Hepatocyte (in vitro differentiated cells): ENCODE data around the gene SRP68. TPM values are rescaled to one million over a fixed set of nuclear protein-coding genes. Genes with fewer than 3 reads are reported as not detected.

Experiments
- DNase-seq: peaks from one replicate; pipeline ENCODE4 v3.0.0-alpha.2; 2016; ENCODE audit warnings: low spot score
- H2AFZ ChIP-seq: fragments of 200-600 bp; sonication (generic); 2 replicates; pipeline ENCODE4 v1.6.0; 2016; ENCODE audit warnings: antibody characterized with exemption, mild to moderate bottlenecking
- H3K27ac ChIP-seq: fragments of 200-600 bp; sonication (generic); 2 replicates; pipeline ENCODE4 v1.5.1; 2016; ENCODE audit warnings: mild to moderate bottlenecking
- H3K27me3 ChIP-seq: fragments of 200-600 bp; sonication (generic); 2 replicates; pipeline ENCODE4 v1.6.1; 2016
- H3K36me3 ChIP-seq: fragments of 200-600 bp; sonication (generic); replicated peaks from 2 replicates; pipeline ENCODE4 v1.5.1; 2016; ENCODE audit warnings: low read depth; ENCODE audit not compliant: insufficient read depth
- H3K4me1 ChIP-seq: fragments of 200-600 bp; sonication (generic); 2 replicates; pipeline ENCODE4 v1.5.1; 2016; ENCODE audit warnings: mild to moderate bottlenecking, moderate library complexity; ENCODE audit not compliant: insufficient read depth
- H3K4me2 ChIP-seq: fragments of 200-600 bp; sonication (generic); 2 replicates; pipeline ENCODE4 v1.6.0; 2016
- H3K4me3 ChIP-seq: fragments of 200-600 bp; sonication (generic); 2 replicates; pipeline ENCODE4 v1.5.1; 2016; ENCODE audit warnings: mild to moderate bottlenecking
- H3K79me2 ChIP-seq: fragments of 200-600 bp; sonication (generic); 2 replicates; pipeline ENCODE4 v1.6.0; 2017; ENCODE audit warnings: mild to moderate bottlenecking
- H3K9me2 ChIP-seq: fragments of 200-600 bp; sonication (generic); replicated peaks from 2 replicates; pipeline ENCODE4 v1.6.0; 2017; ENCODE audit warnings: mild to moderate bottlenecking; ENCODE audit not compliant: insufficient read depth
- H3K9me3 ChIP-seq: fragments of 200-600 bp; sonication (generic); 2 replicates; pipeline ENCODE4 v1.5.1; 2016; ENCODE audit warnings: low read depth, mild to moderate bottlenecking
- H4K20me1 ChIP-seq: fragments of 200-600 bp; sonication (generic); 2 replicates; pipeline ENCODE4 v1.6.0; 2016; ENCODE audit warnings: mild to moderate bottlenecking; ENCODE audit not compliant: insufficient read depth, poor library complexity, severe bottlenecking
- EZH2 ChIP-seq: fragments of 200-600 bp; sonication (generic); IDR thresholded peaks from 2 replicates; pipeline ENCODE4 v1.6.1; 2016; ENCODE audit warnings: antibody characterized with exemption, mild to moderate bottlenecking, borderline replicate concordance
- EZH2phosphoT487 ChIP-seq: fragments of 200-600 bp; sonication (generic); IDR thresholded peaks from one replicate; pipeline ENCODE4 v1.6.1; 2018; ENCODE audit warnings: antibody characterized with exemption, mild to moderate bottlenecking, low read depth, moderate library complexity; ENCODE audit not compliant: unreplicated experiment, severe bottlenecking
- WGBS: methylation state at CpG from one replicate; pipeline ENCODE4 v1.1.6; 2016; ENCODE audit warnings: low lambda C conversion rate; ENCODE audit errors: missing lambda C conversion rate; 5-methylcytosine and 5-hydroxymethylcytosine counted together
- polyA plus RNA-seq: library from polyadenylated mRNA; unstranded; fragments of >200 nt; fragmentation: Nextera tagmentation; extraction: Ambion mirVana; gene quantifications from 2 replicates; pipeline ENCODE4 v1.2.1, GENCODE V29; 2016
- total RNA-seq: library from RNA; depleted of rRNA; stranded (reverse); fragments of >200 nt; gene quantifications from 2 replicates; pipeline ENCODE4 v1.2.3, GENCODE V29; 2014
- TF ChIP-seq, protein P1 (sequence below): fragments of 200-600 bp; sonication (generic); IDR thresholded peaks from 2 replicates; pipeline ENCODE4 v1.5.1; 2016; ENCODE audit warnings: antibody characterized with exemption, mild to moderate bottlenecking; ENCODE audit not compliant: poor library complexity

Gene SRP68
- total and polyA plus RNA-seq, 2 experiments from 2014 or later = 41.2 to 70.1 TPM

DNA sequence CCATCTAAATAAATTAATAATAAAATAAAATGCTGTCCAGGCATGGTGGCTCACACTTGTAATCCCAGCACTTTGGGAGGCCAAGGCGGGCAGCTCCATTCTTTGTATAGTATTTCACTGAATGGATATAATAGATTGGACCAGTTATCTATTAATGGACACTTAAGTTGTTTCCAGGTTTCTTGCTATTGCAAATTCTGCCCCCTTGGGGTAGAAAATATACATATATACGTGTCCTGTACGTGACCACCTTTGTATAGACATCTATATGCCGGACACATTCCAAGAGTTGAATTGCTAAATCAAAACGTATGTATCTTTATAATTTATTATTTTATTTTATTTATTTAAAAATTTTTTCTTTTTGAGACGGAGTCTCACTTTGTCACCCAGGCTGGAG is 35.2 kb upstream of the SRP68 start:
- Histone ChIP-seq H2AFZ (no peak overlapping the region), H3K27me3 (no peaks in the 10 kb centered on the region), H3K9me3 (no peaks in the 10 kb centered on the region), H3K4me1 (peaks cover 20% of the 10 kb centered on the region), H3K9me2 (no peaks in the 10 kb centered on the region), H3K27ac (no peak overlapping the region), H3K79me2 (peaks cover 6% of the 10 kb centered on the region), H3K36me3 (no peaks in the 10 kb centered on the region), H4K20me1 (no peaks in the 10 kb centered on the region), H3K4me3 (no peak overlapping the region), H3K4me2 (no peak overlapping the region)
- TF ChIP-seq EZH2phosphoT487 (no peak), EZH2 (no peak)
- TF ChIP-seq, protein P1, sequence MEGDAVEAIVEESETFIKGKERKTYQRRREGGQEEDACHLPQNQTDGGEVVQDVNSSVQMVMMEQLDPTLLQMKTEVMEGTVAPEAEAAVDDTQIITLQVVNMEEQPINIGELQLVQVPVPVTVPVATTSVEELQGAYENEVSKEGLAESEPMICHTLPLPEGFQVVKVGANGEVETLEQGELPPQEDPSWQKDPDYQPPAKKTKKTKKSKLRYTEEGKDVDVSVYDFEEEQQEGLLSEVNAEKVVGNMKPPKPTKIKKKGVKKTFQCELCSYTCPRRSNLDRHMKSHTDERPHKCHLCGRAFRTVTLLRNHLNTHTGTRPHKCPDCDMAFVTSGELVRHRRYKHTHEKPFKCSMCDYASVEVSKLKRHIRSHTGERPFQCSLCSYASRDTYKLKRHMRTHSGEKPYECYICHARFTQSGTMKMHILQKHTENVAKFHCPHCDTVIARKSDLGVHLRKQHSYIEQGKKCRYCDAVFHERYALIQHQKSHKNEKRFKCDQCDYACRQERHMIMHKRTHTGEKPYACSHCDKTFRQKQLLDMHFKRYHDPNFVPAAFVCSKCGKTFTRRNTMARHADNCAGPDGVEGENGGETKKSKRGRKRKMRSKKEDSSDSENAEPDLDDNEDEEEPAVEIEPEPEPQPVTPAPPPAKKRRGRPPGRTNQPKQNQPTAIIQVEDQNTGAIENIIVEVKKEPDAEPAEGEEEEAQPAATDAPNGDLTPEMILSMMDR = peak; percentile 20
- 81% methylated on average over 6 of the region's 6 CpGs for WGBS
- no peak for DNase-seq

DNA sequence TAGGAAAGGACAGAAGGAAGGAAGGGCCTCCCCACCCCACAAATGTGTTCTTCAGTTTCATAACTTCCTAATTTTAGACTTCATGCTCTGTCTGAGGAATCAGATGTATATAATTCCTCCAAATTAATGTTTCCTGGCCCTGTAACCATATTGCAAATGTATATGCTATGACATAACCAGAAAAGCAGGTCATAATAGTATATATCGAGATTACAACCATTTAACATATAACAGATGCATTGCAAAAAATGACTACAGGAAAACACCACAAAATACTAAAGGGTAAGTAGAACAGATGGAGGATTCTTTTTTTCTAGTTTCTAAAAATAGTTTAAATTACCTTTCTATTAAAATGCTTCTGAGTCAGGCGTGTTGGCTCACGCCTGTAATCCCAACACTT is 34.4 kb upstream of the SRP68 start:
- H3K27ac ChIP-seq = peak overlapping the region; percentile 12
- H2AFZ ChIP-seq = no peak overlapping the region

DNA sequence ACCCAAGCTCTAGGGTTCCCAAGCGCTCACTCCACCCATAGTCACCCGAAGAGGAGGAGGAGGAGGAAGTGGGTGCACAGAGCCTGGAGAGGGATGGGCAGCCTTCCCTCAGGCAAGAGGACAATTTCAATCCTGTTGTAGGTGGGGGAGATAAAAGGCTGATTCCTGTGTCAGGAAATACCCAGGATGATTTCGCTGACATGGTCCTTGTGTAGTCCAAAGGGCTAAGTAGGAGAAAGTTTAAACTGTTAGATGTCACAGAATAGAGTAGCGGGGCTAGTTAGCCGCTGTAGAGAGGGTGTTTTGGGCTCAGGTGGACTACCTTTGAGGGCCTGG is 32.5 kb upstream of the SRP68 start:
- Histone ChIP-seq H3K4me2 (no peak overlapping the region), H3K9me3 (no peaks in the 10 kb centered on the region), H3K9me2 (no peaks in the 10 kb centered on the region), H3K79me2 (peaks cover 18% of the 10 kb centered on the region), H3K36me3 (no peaks in the 10 kb centered on the region), H3K27ac (no peak overlapping the region), H3K27me3 (no peaks in the 10 kb centered on the region), H2AFZ (no peak overlapping the region), H3K4me1 (peaks cover 26% of the 10 kb centered on the region), H4K20me1 (no peaks in the 10 kb centered on the region), H3K4me3 (no peak overlapping the region)
- DNase-seq = no peak
- TF ChIP-seq EZH2phosphoT487 (no peak), EZH2 (no peak)
- TF ChIP-seq, protein P1 = no peak
- 76% methylated on average over 5 of the region's 5 CpGs for WGBS

More for the DNA sequence above, 34.4 kb upstream of the SRP68 start:
- Histone ChIP-seq H3K36me3 (no peaks in the 10 kb centered on the region), H4K20me1 (no peaks in the 10 kb centered on the region), H3K9me3 (no peaks in the 10 kb centered on the region), H3K79me2 (peaks cover 14% of the 10 kb centered on the region), H3K4me1 (peaks cover 26% of the 10 kb centered on the region), H3K4me2 (no peak overlapping the region), H3K9me2 (no peaks in the 10 kb centered on the region), H3K27me3 (no peaks in the 10 kb centered on the region), H3K4me3 (no peak overlapping the region)
- DNase-seq = no peak
- TF ChIP-seq, protein P1 = no peak
- no peak for TF ChIP-seq EZH2
- no peak for TF ChIP-seq EZH2phosphoT487
- WGBS = 68% methylated on average over 3 of the region's 3 CpGs

DNA sequence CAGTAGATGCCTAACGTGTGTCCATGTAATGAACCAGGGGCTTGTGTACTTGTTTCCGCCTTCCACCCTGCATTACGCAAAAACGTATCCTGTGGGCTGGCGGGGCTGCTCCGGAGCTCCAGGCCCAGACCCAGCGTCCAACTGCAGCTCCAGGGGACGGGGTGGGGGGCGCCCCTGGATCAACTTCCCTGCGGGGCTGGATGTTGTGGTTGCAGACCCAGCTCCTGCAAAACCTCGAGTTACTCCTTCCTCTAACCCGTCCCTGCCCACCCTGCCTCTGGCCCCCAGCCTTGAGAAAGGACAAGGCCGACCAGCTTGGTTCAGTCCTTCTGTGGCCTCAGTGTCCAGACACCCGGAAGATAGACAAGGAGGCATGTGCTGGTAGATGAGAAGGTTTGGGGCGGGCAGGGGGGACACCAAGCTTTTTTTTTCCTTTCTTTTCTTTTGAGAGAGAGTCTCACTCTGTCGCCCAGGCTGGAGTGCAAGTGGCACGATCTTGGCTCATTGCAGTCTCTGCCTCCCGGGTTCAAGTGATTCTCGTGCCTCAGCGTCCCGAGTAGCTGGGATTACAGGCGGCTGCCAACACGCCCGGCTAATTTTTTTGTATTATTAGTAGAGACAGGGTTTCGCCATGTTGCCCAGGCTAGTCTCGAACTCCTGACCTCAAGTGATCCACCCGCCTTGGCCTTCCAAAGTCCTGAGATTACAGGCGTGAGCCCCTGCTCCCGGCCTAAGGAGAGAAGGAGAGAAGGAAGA is 32.0 kb upstream of the SRP68 start:
- H3K36me3 ChIP-seq = no peaks in the 10 kb centered on the region
- peaks cover 26% of the 10 kb centered on the region for H3K4me1 ChIP-seq
- no peaks in the 10 kb centered on the region for H4K20me1 ChIP-seq
- no peak overlapping the region for H3K4me3 ChIP-seq
- H3K27me3 ChIP-seq = no peaks in the 10 kb centered on the region
- peak overlapping the region; percentile 81 for H3K4me2 ChIP-seq
- no peaks in the 10 kb centered on the region for H3K9me3 ChIP-seq
- no peak for TF ChIP-seq EZH2phosphoT487
- TF ChIP-seq EZH2 = no peak
- TF ChIP-seq, protein P1 = no peak
- no peak for DNase-seq
- peaks cover 18% of the 10 kb centered on the region for H3K79me2 ChIP-seq
- peak overlapping the region; percentile 92 for H2AFZ ChIP-seq
- 94% methylated on average over 26 of the region's 29 CpGs for WGBS
- H3K27ac ChIP-seq = peak overlapping the region; percentile 81
- H3K9me2 ChIP-seq = no peaks in the 10 kb centered on the region
